ENCODE data around the gene TNFAIP8L1. TPM values are rescaled to one million over a fixed set of nuclear protein-coding genes. Genes with fewer than 3 reads are reported as not detected.

The TNFAIP8L1 gene
- polyA plus RNA-seq, 10 donors: 8.7 to 13.9 (median 10.8) TPM

DNA sequence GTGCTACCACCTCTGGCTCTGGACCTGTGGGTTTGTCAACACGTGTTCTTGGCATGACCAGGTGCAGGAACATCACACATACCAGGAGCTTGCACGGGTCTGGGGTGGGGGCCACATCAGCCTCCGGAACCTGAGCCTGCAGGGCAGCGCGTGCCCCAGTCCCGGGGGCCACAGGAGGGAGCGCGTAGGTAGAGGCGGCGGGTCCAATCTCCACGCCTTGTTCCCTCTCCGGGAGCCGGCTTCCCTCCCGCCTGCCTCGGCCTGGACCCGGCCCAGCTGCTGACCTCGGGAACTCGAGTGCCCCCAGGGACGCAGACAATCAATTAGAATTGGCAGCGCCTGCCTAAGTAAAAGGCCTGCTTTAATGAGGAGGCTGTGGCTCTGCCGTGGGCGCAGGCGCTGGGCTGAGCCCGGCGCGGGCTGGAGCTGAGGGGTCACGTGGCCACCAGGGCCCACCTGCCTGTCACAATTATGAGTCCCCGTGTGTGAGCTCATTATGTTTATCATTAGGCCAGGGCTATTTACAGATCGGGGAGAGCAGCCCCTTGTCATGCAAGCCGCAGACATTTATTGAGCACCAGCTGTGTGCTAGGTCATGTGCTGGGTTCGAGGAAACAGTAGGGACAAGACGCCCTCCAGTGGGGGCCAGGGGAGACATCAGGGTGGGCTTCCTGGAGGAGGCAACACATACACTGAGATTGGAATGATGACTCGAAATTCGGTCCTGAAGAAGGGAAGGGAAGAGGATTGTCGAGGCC is 32.2 kb upstream of the TNFAIP8L1 start:
- peak; percentile 40 to 89 (median 69) for DNase-seq

GRCh38 chr19:4609878-4610511 is 29.3 kb upstream of the TNFAIP8L1 start:
- DNase-seq: no peak

DNA sequence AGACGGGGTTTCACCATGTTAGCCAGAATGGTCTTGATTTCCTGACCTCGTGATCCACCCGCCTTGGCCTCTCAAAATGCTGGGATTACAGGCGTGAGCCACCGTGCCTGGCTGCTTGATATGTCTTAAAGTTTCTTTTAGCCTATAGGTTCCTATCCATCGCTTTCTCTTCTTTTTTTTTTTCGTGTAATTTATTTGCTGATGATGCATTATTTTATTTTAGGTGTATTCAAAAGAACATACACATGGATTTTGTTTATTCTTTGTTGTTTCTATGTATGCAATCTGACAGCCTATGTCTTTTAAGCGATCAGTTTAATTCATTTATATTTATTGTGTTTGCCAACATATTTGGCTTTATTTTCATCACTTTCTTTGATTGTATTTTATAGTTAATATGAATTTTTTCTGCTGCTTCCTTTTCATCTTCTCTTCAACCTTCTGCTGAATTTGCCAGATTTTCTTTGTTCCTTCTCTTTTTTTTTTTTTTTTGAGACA is 26.0 kb upstream of the TNFAIP8L1 start:
- no peak for DNase-seq

- no peak for DNase-seq
These were observed 21.3 kb upstream of the TNFAIP8L1 start for GRCh38 chr19:4618019-4618418.

GRCh38 chr19:4619668-4620294 is 19.5 kb upstream of the TNFAIP8L1 start:
- no peak for DNase-seq

DNA sequence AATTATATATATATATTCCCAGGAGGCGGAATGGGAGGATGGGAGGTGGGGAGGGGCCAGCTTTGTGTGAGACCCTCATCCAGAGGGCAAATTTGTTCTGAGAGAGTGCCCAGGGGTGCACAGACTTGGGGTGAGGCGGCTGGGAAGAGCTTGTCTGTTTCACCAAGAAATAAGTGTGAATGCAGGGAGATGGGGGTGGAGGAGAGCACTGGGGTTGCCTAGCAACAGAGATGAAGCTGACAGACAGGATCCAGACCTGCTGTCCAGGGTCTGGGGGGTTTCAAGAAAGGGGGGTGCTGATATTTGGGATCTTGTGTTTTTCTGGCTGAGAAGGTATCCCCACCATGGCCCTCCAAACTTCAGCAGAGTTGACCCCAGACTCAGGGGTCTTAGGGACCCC is 18.6 kb upstream of the TNFAIP8L1 start:
- DNase-seq: no peak

DNA sequence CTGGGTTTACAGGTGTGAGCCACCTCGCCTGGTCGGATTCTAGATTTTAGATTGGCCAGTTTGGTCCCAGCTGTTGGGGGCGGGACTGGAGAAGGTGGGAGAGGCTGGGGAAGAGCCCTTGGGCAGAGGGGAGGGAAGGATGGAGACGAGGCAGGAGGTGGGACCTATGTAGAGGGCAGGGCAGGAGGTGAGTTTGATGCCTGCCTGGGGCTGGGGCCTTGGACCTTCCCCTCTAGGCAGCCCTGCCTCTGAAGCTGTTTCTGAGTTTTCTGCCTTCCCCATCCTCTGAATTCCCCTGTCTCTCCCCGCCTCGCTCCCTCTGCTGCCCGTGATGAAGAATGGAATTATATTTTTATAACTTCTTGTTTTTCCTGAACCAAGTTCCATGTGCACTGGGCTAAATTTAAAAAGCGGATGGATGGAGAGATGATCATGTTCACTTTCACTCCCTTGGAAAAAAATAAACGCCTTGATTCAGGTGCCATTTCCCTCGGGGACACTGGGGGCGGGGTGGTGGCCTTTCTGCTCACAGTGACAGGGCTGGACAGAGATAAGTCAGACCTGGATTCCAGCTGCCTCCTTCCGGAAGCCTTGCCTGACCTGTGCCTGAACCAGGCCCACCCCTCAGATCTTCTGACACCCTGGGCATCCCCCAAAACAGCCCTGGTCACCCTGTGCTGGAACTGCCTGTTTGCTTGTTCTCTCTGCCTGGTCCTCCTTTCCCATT is 16.5 kb upstream of the TNFAIP8L1 start:
- no peak for DNase-seq

DNA sequence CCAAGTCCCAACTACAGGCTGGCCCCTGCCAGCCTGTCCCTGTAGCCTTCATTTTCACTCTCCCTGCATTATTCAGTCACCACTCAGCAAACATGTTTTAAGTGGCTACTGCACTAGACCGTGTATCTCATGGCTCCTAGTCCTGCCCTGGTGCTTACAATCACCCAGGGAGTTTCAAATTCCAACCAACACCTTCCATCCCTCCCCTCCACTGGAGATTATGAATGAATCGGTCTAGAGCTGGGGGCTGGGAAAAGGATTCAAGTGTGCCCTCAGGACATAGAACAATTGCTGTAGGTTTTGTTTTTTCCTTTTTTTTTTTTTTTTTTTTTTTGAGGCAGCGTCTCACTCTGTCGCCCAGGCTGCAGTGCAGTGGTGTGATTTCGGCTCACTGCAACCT is 15.0 kb upstream of the TNFAIP8L1 start:
- no peak for DNase-seq

- DNase-seq: no peak
These were observed 14.5 kb upstream of the TNFAIP8L1 start for GRCh38 chr19:4624733-4625362.

GRCh38 chr19:4633140-4633967 is 6.0 kb upstream of the TNFAIP8L1 start:
- peak in 2 of 3 donors; percentile 36 to 68 for DNase-seq

- DNase-seq: no peak
These were observed 3.6 kb upstream of the TNFAIP8L1 start for GRCh38 chr19:4635754-4636116.

- peak in 2 of 3 donors; percentile 76 to 87 for DNase-seq
These were observed 3.1 kb upstream of the TNFAIP8L1 start for GRCh38 chr19:4636151-4636717.

- DNase-seq: no peak
These were observed 2.6 kb upstream of the TNFAIP8L1 start for GRCh38 chr19:4636761-4637160.

DNA sequence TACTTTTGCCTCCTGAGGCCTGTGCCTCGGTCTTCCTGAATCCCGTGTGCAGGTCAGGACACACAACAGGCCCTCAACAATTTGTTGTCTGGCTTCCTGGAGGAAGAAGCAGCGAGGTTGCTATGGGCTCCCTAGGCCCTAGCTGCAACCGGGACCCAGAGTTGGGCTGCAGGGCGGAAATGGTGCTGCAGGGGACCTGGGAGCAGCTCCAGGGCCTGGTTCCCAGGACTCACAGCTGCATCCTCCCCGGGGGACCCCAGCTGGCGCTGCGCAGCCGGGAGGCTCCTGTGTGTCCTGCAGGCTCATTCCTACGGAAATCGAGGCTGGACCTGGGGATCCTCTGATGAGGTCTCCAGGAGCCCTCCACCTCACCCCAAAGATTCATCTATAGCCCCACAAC is 999 bp upstream of the TNFAIP8L1 start:
- DNase-seq: peak in 2 of 3 donors; percentile 46 to 81

DNA sequence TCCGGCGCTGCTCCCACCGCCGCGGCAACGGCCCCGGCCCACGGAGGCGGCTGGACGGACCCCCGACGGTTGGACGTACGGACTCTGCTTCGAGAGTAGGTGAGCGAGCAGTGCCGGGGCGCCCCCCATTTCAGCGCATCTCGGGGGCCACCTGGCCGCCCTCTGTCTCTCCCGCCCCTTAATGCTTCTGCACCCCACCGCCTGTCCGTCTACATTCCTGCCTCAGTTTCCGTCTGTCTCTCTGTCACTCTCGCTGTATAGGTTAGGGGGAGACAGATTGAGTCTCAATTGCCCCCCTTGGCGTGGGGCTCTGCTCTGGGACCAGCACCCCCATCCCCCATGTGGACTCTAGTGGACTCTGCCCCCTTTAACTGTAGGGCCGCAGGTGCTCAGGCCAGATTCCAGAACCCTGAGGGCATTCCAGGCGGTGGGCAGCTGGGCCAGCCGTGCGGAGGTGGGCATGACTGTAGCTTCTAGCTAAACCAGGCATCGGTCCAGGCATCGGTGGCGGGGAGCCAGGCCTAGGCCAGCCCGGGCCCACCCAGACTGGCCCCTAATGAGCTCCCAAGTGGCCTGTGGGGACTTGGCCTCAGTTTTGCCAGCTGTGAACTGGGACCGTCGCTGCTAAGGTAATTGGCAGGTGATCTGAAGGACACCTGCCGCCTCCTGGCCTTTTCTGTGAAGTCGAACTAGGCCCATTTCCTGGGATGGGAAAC is 373 bp downstream of the TNFAIP8L1 start:
- DNase-seq: peak in 1 of 3 donors; percentile 67

- no peak for DNase-seq
These were observed 1.1 kb downstream of the TNFAIP8L1 start for GRCh38 chr19:4640247-4641000.

- DNase-seq: no peak
These were observed 1.8 kb downstream of the TNFAIP8L1 start for GRCh38 chr19:4641132-4641531.

GRCh38 chr19:4642625-4643024 is 3.3 kb downstream of the TNFAIP8L1 start:
- DNase-seq: no peak

DNA sequence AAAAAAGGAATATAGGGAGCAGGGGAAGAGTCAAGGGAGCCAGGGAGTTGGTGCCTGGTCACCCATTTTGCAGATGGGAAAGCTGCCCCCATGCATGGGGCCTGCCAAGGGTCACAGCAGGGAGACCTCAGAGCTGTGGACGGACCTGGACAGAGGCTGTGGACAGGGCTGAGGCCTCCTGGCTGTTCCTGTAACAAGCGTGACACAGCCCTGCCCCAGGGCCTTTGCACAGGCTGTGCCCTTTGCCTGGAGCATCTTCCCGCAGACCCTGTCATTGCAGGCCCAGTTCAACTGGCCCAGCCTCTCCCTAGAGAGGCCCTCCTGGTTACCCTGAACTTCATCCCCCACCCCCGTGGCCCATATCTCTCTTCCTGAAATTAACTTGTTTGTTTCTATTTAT is 6.4 kb downstream of the TNFAIP8L1 start:
- no peak for DNase-seq

Measured in muscle of back (tissue), 11 donors.